Tibial artery (tissue), 4 donors: ENCODE results near the gene ADAMTS6.

ENCODE experiments used
- DNase-seq, 2 donors: peaks; one replicate each; pipeline ENCODE4 v3.0.0-alpha.2; 2019
- H3K27ac ChIP-seq, 2 donors: fragments of 200-600 bp; sonication (generic) in 1 of 2; 1 replicate in 1 of 2; 2 replicates in 1 of 2; pipeline ENCODE4 v1.5.1; 2018 to 2019; ENCODE audit warnings: mild to moderate bottlenecking in 1 of 2
- H3K27me3 ChIP-seq, 2 donors: fragments of 200-600 bp; sonication (generic) in 1 of 2; one replicate each; pipeline versions ENCODE4 v1.5.1 to v1.6.0; 2016 to 2019
- H3K36me3 ChIP-seq, 3 donors: fragments of 200-600 bp; sonication (generic) in 2 of 3; one replicate each; pipeline ENCODE4 v1.5.1; 2016 to 2019; ENCODE audit warnings: mild to moderate bottlenecking in 2 of 3
- H3K4me1 ChIP-seq, 4 donors: fragments of 200-600 bp; sonication (generic) in 2 of 4; 1 replicate in 3 of 4; 2 replicates in 1 of 4; pipeline ENCODE4 v1.5.1; 2016 to 2019
- H3K4me3 ChIP-seq, 2 donors: fragments of 200-600 bp; sonication (generic) in 1 of 2; 1 replicate in 1 of 2; 2 replicates in 1 of 2; pipeline ENCODE4 v1.5.1; 2018 to 2019; ENCODE audit warnings: mild to moderate bottlenecking in 2 of 2
- H3K9me3 ChIP-seq, 3 donors: fragments of 200-600 bp; sonication (generic) in 1 of 3; one replicate each; pipeline ENCODE4 v1.5.1; 2016 to 2019
- intact Hi-C: fragments of 100-400 bp; cut with DNase I; formaldehyde crosslinking; loops from one replicate; pipeline ENCODE4 v1.15.0; 2023; ENCODE audit warnings: low total_unique reads
- TF ChIP-seq, protein P1 (sequence below), 2 experiments: fragments of 200-600 bp in 1 of 2; fragments of 450-650 bp in 1 of 2; IDR thresholded peaks; one replicate each; pipeline ENCODE4 v1.5.1; 2017 to 2019; ENCODE audit warnings: antibody characterized with exemption in 2 of 2, mild to moderate bottlenecking in 1 of 2, moderate library complexity in 1 of 2

ADAMTS6 gene

DNA sequence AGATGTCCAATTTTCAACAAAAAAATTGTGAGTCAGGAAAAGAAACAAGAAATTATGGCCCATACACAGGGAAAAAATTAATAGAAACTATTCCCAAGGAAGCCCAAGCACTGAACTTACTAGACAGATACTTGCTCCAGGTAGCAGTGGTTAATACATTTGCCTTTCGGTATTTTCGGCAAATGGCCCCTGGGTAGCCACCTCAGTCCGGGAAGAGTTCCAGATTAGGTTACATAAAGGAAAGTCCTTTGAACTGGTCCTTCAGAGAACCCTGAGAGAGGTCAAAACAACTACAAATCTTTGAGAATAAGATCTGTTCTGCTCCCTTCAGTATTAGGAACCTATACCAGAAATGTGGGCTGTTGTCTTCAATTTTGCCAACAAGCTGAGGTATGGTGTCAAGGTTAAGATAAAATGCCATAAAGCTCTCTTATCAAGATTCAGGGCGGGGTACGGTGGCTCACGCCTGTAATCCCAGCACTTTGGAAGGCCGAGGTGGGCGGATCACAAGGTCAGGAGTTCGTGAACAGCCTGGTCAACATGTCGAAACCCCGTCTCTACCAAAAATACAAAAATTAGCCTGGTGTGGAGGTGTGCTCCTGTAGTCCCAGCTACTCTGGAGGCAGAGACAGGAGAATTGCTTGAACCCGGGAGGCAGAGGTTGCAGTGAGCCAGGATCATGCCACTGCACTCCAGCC lies 369.6 kb downstream of the ADAMTS6 start:
- no peak overlapping the region for H3K4me3 ChIP-seq
- intact Hi-C loops, result no loop called here
- no peak overlapping the region for H3K27ac ChIP-seq
- TF ChIP-seq, protein P1, sequence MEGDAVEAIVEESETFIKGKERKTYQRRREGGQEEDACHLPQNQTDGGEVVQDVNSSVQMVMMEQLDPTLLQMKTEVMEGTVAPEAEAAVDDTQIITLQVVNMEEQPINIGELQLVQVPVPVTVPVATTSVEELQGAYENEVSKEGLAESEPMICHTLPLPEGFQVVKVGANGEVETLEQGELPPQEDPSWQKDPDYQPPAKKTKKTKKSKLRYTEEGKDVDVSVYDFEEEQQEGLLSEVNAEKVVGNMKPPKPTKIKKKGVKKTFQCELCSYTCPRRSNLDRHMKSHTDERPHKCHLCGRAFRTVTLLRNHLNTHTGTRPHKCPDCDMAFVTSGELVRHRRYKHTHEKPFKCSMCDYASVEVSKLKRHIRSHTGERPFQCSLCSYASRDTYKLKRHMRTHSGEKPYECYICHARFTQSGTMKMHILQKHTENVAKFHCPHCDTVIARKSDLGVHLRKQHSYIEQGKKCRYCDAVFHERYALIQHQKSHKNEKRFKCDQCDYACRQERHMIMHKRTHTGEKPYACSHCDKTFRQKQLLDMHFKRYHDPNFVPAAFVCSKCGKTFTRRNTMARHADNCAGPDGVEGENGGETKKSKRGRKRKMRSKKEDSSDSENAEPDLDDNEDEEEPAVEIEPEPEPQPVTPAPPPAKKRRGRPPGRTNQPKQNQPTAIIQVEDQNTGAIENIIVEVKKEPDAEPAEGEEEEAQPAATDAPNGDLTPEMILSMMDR (IDR thresholded peaks at IDR 0.05), result no peak
- no peaks in the 10 kb centered on the region for H3K4me1 ChIP-seq
- no peaks in the 10 kb centered on the region for H3K9me3 ChIP-seq
- no peak for DNase-seq
- H3K27me3 ChIP-seq, result no peaks in the 10 kb centered on the region
- no peaks in the 10 kb centered on the region for H3K36me3 ChIP-seq

DNA sequence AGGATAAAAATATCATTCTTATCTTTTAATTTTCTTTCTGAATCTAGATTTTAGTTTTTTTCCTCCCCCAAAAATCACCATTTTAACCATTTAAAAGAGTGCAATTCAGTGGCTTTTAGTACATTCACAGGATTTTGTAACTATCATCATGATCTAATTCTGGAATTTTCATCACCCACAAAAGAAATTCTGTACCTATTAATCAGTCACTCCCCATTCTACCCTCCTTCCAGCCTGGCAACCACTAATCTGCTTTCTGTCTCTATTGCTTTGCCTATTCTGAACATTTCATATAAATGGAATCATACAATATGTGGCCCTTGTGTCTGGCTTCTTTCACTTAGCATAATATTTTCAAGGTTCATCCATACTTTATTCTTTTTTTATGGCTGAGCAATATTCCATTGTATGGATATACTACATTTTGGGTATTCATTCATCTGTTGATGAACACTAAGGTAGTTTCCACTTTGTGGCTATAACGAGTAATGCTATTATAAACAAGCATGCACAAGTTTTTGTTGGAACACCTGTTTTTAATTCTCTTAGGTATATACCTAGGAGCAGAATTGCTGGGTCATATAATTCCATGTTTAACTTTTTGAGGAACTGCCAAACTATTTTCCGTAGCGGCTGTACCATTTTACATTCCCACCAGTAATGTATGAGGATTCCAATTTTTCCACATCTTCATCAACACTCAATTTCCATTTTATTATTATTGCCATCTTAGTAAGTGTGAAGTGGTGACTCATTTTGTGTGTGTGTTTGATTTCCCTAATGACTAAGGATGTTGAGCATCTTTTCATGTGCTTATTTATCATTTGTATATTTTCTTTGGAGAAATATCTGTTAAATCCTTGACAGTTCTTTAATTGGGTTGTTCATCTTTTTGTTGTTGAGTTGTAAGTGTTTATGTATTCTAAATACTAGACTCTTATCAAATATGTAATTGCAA lies 372.7 kb downstream of the ADAMTS6 start:
- Histone ChIP-seq H3K27me3 (no peaks in the 10 kb centered on the region), H3K4me3 (no peak overlapping the region), H3K36me3 (no peaks in the 10 kb centered on the region), H3K4me1 (peaks cover 0 to 1% (median 0%) of the 10 kb centered on the region in 4 donors), H3K9me3 (no peaks in the 10 kb centered on the region), H3K27ac (no peak overlapping the region)
- intact Hi-C loops, result loop anchor here (10.0 kb wide), 1 partner anchor 144 kb away; no protein-coding TSS in a partner anchor
- no peak for DNase-seq
- TF ChIP-seq, protein P1 (IDR thresholded peaks at IDR 0.05), result no peak

DNA sequence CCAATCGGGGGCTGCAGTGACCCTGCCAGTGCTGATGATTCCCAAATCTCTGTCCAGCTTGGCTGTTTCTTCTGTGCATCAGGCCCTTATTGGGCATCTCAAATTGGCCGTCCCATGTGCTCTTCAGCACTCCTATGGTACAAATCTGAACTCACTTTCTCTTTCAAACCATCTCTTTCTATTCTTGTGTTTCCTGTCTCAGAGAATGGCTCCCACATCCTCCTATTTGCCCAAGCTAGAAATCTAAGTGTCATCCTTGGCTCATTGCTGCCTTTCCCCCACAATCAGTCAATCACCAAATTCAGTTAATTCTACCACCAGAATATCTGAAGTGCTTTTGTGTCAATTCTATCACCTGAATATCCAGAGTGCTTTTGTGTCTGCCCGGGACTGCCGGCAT lies 376.4 kb downstream of the ADAMTS6 start:
- peaks cover 0 to 23% (median 7%) of the 10 kb centered on the region in 4 donors for H3K4me1 ChIP-seq
- no peak for DNase-seq
- TF ChIP-seq, protein P1 (IDR thresholded peaks at IDR 0.05), result no peak
- no peaks in the 10 kb centered on the region for H3K9me3 ChIP-seq
- H3K4me3 ChIP-seq, result no peak overlapping the region
- H3K36me3 ChIP-seq, result no peaks in the 10 kb centered on the region
- intact Hi-C loops, result loop anchor here (10.0 kb wide), 1 partner anchor 140 kb away; no protein-coding TSS in a partner anchor
- no peaks in the 10 kb centered on the region for H3K27me3 ChIP-seq
- H3K27ac ChIP-seq, result no peak overlapping the region

DNA sequence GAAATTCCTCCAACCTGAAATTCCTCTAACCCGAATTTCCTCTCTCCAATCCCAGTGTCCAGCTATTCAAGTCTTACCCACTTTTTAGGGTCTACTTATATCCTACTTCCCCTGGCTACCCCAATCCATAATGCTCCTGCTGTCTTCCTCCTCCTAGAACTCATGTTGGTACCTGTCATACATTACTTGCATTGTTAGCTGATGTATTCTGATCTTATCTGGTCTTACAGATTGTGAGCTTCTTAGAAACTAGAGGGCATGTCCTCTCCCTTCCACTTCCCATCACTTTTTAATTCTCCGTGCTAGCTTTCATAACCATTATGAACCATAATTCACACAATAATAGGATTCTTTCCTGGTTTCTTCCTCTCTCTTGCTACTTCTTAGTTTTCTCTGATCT lies 376.9 kb downstream of the ADAMTS6 start:
- TF ChIP-seq, protein P1 (IDR thresholded peaks at IDR 0.05), result no peak
- H3K4me3 ChIP-seq, result no peak overlapping the region
- no peak overlapping the region for H3K27ac ChIP-seq
- H3K27me3 ChIP-seq, result no peaks in the 10 kb centered on the region
- H3K4me1 ChIP-seq, result peaks cover 0 to 23% (median 7%) of the 10 kb centered on the region in 4 donors
- intact Hi-C loops, result loop anchor here (10.0 kb wide), 1 partner anchor 140 kb away; no protein-coding TSS in a partner anchor
- no peaks in the 10 kb centered on the region for H3K36me3 ChIP-seq
- no peak for DNase-seq
- H3K9me3 ChIP-seq, result no peaks in the 10 kb centered on the region

DNA sequence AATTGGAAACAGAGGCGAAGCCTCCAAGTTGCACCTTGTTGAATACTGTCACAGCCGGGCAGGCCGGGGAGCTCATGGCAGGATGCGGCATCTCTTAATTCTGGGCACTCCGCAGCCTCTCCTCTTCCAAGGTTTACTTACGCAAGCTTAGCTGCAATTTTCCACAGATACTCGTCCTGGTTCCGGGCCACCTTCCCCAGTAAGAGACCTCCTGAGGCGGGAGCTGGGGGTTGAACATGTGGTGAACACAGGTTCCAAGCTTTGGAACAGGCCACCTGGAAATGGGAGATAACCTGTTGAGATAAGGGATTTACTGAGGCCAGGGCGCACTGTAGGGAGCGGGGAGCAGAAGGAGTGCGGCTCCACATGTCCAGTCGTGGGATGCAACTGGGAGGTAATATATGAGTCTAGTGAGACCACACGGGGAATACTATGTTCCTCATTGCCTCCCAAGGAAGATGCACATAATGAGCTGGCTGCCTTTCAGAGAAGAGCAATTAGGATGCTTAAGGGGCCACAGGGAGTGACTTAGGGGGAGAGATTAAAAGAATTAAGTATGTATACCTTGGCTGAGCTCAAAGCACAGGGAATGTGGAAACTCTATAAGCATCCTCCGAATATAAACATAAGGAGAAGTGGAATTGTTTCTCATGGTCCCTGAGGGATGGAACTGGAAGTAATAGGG lies 377.8 kb downstream of the ADAMTS6 start:
- no peak for DNase-seq
- H3K27ac ChIP-seq, result peak overlapping the region; percentile 84 to 89

More for the DNA sequence above, 377.8 kb downstream of the ADAMTS6 start:
- no peaks in the 10 kb centered on the region for H3K9me3 ChIP-seq
- intact Hi-C loops, result loop anchor here (1.0 to 10.0 kb wide), 2 partner anchors 139 to 379 kb away; no protein-coding TSS in a partner anchor
- H3K4me1 ChIP-seq, result peaks cover 0 to 23% (median 7%) of the 10 kb centered on the region in 4 donors
- no peaks in the 10 kb centered on the region for H3K36me3 ChIP-seq
- TF ChIP-seq, protein P1 (IDR thresholded peaks at IDR 0.05), result no peak
- peak overlapping the region; percentile 62 to 74 for H3K4me3 ChIP-seq
- no peaks in the 10 kb centered on the region for H3K27me3 ChIP-seq
